GOT3 (cell line): ENCODE results near the gene HSBP1L1.

Experiments
- DNase-seq: peaks from one replicate; lab custom pipeline; 2025; ENCODE audit warnings: mixed read lengths; lab: John Stamatoyannopoulos, UW

Gene HSBP1L1

DNA sequence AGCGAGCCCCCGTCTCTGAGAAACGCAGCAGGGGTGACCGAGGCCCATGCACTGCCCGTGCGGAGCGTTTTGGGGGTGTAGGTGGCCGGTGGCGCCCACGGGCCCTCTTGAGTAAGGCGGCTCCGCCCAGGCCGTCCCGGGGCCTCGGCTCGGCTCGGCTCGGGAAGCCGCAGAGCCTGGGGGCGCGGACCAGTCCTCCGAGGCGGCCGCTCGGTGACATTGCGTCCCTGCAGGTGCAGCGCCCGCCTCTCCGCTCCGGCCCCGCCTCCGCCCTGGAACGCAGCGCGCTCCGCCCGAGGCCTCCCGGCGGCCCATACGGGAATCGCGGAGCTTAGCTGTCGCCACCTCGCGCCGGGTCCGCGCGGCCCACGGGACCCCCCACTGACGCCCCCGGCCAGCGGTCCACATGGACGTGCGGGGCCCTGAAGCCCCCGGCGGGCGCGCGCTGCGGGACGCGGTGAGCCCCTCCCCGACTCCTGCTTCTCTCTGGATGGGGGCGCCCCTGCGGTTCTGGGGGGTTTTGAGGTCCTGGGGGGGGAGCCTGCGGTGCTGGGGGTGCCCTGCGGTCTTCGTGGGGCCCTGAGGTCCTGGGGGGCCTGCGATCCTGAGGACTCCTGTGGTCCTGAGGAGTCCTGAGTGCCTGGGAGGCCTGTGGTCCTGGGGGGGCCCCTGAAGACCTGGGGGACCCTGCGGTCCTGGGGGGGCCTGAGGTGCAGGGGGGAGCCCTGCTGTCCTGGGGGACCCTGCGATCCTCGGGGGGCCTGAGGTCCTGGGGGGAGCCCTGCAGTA lies at the start of gene HSBP1L1:
TSS of gene HSBP1L1 (plus strand) at position 314 of the 789 bp plus-strand sequence. CDS start at position 407, 93 bp downstream.
- no peak for DNase-seq

DNA sequence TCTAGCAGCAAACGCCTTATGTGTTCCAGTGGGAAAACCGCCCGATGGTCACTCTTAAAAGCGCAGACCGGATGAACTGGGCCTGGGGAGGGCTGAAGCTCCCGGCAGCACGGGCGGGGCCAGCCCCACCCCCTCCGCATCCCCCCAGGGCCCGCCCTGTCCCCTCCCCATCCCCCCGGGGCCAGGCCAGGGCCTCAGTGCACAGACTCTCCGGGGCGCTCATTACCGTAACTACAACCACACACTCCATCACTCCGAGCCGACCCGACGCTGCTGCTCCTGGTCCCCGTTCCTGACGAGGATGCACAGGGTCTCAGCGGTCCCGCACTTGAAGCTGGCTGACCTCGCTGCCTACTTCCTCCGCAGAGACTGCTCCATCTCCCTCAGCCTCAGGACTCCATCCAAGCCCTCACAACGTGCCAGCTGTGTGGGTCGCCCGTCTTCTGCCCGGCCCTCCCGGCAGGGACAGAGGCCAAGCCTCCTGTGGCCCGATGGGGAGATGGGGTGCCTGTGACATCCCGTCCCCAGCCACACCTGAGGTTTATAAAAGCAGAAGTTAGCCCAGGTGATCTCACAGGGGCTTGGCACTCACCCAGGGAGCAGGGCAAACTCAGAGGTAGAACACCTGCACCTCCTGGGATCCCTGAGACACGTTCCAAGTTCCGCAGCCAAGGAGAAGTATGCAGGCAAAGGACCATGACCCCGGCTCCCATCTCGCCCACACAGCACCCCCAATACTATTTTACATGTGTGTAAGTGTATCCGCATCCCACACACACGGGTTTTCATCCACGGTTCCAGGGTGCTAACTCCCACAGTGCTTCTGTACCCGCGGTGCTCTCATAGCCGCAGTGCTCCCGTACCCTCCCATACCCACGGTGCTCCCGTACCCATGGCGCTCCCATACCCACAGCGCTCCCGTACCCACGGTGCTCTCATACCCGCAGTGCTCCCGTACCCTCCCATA lies 49.0 kb upstream of the HSBP1L1 start:
- DNase-seq: no peak

GRCh38 chr18:79916128-79916494 lies 48.3 kb upstream of the HSBP1L1 start:
- DNase-seq: no peak

DNA sequence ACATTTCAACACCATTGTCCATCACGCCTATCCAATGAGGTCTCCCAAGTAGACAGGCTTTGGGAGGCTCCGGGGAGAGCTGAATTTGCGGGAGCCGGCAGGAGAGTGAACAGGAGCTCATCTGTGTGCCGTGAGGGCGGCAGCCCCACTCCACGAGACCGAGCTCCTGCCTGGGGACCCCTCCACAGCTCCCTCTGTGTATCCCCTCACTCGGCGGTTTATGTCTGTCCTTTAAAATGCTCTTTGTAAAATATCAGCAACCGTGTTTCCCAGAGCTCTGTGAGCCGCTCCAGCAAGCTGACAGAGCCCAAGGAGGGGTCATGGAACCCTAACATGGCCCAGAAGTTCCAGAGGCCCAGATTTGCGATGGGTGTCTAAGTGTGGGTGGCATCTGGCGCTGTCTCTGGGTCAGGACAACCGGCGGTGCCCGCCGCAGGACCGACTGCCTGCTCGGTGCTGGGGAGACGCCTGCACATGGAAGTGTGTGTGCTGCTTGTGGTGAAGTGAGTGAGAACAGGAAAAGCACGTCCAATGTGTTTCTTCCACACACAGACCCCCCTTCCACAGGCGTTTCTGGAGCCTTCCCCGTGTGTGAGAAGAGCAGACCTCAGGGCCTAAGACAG lies 47.8 kb upstream of the HSBP1L1 start:
- no peak for DNase-seq

DNA sequence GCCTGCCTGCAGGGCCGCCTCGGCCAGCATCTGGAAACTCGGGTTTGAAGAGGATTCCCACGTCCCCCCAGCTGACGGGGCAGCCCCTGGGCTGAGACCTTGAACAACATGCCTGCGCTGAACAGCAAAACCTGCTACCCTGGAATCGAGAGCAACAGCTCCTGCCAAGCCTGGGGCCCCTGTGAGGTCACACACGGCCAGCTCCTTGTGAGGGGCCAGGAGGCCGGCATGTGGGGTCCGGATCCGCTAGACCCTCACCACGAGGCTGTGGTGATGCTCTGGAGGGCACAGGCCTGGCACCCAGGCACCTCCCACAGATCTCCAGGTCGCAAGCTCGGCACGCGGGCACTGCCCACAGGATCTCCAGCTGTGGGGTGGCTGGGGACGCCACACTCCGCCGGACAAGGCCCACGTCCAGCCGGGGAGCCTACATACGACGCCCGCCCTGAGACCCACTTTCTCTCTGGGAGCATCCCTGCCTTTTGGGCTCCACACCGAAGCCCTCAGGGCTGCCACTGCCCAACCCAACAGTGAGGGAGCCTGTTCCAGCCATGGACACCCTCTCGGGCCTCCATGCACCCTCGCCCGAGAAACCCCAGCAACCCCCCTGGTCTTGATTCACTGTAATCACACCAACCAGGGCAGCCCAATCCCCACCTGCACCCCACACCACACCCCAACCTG lies 47.1 kb upstream of the HSBP1L1 start:
- no peak for DNase-seq

GRCh38 chr18:79917853-79918614 lies 46.4 kb upstream of the HSBP1L1 start:
- no peak for DNase-seq

DNA sequence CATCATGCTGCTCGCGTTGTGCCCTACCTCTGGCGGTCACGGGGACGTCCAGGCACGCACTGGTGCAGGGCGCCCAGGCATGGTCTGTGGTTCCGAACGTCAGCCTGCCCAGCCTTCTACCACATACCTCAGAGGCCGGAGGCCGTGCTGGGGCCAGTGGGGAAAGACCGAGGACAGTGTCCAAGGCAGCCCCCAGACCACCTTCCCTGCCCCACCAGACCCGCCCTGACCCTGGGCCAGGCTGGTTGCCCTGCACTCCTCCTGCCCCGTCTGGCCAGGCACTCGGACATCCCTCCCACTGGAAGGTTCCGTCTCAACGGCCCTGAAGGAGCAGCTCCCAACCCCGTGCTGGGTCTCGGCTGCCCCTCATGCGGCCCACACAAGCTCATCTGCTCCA lies 45.8 kb upstream of the HSBP1L1 start:
- DNase-seq: no peak

DNA sequence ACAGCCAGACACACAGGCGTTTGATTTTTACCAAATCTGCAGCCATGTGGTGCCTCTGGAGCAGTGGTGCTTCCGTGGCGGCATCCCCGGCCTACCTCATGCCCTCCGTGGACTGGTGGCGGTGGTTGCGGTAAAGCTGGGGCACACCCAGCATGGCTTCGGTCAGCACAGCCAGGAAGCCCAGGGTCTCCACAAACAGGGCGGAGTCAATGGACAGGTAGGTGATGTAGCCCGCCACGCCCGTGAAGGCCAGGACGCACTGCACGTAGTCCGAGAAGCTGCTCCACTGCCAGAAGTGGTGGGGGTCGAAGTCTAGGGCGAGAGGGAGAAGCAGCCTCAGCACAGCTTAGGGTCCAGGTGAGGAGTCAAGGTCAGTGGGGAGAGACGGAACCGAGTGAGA lies 45.4 kb upstream of the HSBP1L1 start:
- DNase-seq: no peak

GRCh38 chr18:79921984-79922965 lies 42.2 kb upstream of the HSBP1L1 start:
- DNase-seq: no peak

DNA sequence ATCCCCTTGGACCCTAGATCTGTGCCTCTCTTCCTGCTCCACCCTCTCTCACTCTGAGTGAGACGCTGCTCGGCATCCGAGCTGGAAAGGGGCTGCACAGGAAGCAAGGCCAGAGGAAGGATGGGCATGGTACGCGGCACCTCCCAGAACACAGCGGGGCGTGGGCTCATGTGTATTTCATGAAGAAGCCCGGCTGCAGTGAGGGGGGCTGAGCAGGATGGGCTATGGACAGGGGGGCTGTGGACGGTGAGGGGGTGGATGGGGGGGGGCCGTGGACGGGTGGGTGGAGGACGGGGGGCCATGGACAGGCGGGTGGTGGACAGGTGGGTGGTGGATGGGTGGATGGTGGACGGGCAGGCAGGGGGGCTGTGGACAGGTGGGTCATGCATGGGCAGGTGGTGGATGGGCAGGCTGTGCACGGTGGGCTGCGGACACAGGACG lies 41.5 kb upstream of the HSBP1L1 start:
- no peak for DNase-seq

DNA sequence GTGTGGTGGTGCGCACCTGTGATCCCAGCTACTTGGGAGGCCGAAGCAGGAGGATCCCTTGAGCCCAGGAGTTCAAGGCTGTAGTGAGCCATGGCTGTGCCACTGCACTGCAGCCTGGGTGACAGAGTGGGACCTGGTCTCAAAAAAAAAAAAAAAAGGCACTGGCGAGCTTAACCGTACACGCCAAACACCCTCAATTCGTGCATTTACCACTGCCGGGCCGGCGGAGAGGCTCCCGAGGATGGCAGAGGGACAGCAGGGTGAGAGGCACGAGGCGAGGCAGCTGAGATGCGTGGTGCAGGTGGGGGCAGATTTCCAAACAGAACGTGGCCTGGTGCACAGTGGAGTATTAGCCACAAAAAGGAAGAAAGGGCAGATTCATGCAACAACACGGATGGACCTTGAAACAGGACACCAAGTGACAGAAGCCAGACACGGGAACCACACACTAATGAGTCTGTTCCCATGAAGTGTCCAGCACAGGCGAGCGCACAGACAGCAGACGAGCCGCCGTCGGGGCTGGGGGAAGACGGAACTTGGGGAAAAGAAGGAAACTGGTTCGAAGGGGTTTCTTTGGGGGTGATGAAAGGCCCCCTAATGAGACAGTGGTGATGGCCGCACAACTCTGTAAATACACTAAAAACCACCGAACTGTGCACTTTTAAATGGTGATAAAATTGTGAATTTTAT lies 40.4 kb upstream of the HSBP1L1 start:
- no peak for DNase-seq

DNA sequence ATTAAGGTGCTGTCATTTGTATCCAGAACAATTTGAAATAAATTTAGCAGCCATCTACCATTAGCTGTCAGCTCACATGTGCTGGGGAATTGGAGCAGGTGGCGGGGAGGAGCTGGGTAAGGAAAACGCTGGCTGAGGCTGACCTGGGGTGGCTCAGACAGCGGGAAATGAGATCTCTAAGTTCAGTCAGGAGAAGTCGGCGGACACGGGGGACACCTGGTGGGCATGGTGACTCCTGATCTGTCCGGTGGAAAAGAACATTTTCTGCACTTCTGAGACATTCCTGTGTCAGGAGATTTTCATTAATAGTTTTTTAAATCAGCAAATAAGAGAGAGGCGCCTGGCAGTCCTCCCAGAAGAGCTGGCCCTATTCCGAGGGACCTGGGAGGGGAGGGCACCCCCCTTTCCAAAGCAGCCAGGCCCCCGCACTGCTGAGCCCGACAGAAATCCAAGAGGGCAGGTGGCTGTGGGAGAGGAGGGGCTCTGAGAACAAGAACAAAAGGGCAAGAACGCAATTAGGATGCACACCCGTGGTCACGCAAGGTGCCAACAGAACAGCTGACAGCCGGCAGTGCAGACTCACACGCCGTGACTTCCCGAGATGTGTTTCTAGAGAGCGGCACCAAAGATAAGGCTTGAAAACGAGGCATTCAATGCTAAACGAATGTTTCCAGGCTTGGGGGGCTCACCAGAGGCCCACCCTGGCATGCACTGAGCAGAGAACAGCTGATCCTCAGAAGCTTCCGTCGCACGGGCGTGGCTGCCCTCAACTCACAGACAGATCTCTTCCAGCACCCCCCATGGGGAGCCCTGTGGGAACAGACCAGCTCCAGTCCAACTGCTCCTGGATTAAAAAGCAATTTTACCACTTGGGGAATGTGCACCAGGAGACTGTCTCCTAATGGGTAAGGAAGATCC lies 39.4 kb upstream of the HSBP1L1 start:
- DNase-seq: no peak

DNA sequence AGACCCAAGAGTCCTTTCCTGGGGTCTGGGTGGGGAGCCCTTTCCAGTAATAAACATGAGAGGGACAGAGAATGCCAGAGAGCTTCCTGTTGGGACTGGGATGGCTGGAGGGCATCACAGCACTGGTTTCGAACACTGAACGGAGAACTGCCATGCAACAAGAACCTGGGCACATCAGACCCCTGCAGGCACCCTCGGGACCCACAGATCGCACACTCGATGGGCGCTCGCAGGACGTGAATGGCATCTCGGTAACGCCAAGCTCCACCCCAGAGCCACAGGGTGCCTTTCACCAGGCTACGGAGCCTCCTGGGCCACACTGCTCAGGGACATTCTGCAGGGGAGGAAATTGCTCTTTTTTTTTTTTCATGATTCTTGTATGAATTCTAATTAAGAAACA lies 38.1 kb upstream of the HSBP1L1 start:
- no peak for DNase-seq

DNA sequence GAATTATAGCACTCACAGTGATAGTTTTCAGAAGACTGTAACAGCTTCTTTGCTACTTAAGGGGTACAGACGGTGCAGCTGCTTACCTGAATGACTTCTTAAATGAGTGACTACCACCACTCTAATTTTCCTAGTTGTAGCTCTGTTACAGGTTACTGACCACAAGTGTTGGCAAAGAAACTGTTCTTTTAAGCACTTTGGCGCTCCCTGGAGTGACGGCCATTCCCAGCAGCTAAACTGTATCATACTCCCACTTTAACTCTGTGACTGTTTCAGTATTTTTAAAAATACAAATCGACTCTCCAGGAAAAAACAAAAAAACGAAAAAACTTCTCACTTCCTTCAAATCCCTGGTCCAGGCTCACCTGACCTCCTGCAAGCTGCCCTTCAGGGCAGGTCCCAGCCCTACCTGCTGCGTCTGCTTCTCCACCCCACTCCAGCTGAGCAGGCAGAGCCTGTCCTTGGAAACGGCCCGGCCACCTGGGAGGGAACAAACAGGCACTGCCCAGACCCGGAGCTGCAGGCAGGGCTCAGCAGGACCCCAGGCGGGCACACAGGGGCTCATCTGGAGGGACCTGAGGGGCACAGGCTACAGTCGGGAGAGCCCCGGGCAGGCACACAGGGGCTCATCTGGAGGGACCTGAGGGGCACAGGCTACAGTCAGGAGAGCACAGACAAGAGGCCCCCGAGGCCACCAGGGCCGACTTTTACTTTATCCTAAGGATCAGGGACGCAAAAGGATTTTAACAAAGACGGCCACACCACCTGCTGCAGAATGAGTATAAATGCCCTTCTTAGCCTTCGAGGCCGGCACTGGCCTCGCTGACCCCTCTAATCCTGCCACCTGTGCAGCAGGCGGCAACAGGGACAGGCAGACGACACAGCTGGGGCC lies 37.5 kb upstream of the HSBP1L1 start:
- DNase-seq: no peak

DNA sequence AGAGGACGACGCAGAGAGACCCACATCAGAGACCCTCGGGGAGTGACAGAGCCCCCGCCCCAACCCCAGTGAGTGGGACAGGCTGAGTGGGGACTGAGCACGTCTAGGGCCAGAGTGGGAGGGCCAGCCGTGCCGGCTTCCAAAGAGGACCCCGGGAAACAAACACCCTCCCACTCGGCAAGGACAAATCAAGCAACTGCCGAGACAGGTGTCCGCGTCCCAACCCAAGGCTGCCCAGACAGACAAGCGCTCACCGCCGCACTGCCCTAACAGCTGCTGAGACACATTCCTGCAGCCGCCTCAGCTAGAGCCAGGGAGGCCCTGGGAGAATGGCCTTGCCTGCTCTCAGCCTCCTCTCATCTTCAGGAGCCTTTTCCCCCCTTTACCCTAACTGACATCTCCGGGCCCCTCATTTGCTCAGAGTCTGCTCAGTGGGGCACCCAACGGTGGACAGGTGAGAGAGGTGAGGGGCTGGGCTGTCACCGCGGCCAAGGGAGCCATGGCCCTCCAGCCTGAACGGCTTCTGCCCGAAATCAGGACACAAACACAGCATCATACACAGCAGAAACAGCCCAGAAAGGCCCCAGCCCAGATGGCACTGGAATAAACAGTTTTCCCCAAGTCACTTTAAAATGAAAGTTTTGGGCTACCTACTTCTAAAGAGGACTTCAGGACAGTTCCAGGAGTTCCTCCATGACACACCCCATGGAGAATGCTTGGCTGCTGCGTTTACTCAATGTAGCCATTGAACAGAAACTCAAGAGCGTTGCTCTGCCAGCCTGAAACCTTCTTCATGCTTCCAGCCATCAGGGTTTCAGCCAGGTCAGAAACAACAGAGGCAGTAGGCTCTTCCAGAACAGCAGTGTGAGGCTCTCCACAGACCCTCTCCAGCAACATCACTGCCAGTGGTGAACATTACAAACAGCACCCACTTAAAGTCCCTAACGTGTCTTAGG lies 36.6 kb upstream of the HSBP1L1 start:
- no peak for DNase-seq

DNA sequence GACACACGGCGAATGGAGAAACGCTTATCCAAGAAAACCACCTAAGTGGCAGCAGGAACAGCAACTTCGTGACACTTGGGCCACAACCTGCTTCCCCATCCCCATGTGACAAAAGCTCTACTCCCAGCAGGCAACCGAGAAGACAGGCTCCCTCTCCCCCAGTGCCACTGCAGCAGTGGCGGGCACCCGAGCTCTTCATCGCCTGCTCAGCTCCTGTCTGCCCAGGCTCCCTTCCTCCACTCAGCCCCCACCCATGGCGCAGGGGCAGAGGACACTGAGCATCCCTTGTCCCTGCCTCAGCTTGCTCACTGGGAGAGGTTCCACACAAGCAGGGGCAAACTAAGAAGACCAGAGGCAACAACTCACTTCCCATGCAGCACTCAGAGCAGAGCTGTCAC lies 35.9 kb upstream of the HSBP1L1 start:
- DNase-seq: no peak
